Stimulated activated CD4-positive, alpha-beta T cell treated with anti-CD3 and anti-CD28 coated beads, TNF-alpha, amount 100 ng/mL, for 48 hours (primary cell): Measurements from ENCODE around the gene GGA1.
A peak's percentile ranks its signal among the peaks of the same experiment; 100 is the strongest.

Experiments
- DNase-seq, 3 donors: peaks; one replicate each; pipeline ENCODE4 v3.0.0-alpha.2; 2020; ENCODE audit warnings: low read depth in 3 of 3

GGA1 gene

GRCh38 chr22:37630839-37631435 lies 22.3 kb downstream of the GGA1 start:
- no peak for DNase-seq

- DNase-seq, result no peak
Measured at GRCh38 chr22:37631448-37632173, 23.0 kb downstream of the GGA1 start.

GRCh38 chr22:37632174-37633088 lies 23.8 kb downstream of the GGA1 start:
- no peak for DNase-seq

GRCh38 chr22:37633089-37633624 lies 24.5 kb downstream of the GGA1 start:
- DNase-seq, result no peak

- DNase-seq, result peak in 2 of 3 donors; percentile 28 to 60
Measured at GRCh38 chr22:37633625-37634416, 25.2 kb downstream of the GGA1 start.

- no peak for DNase-seq
Measured at GRCh38 chr22:37634417-37634924, 25.8 kb downstream of the GGA1 start.

GRCh38 chr22:37635157-37635556 lies 26.5 kb downstream of the GGA1 start:
- no peak for DNase-seq

- DNase-seq, result no peak
Measured at GRCh38 chr22:37636186-37636948, 27.7 kb downstream of the GGA1 start.

GRCh38 chr22:37636949-37637273 lies 28.3 kb downstream of the GGA1 start:
- DNase-seq, result no peak

- no peak for DNase-seq
Measured at GRCh38 chr22:37638391-37639069, 29.9 kb downstream of the GGA1 start.

GRCh38 chr22:37639070-37639760 lies 30.6 kb downstream of the GGA1 start, which contains the start of gene SH3BP1:
Gene SH3BP1 (plus strand): TSS chr22:37639669. CDS start chr22:37639788, 119 bp downstream.
- no peak for DNase-seq

GRCh38 chr22:37639771-37640590 lies 31.3 kb downstream of the GGA1 start:
- DNase-seq, result no peak

- DNase-seq, result no peak
Measured at GRCh38 chr22:37640591-37641560, 32.2 kb downstream of the GGA1 start.

- DNase-seq, result no peak
Measured at GRCh38 chr22:37641561-37641949, 32.9 kb downstream of the GGA1 start.

GRCh38 chr22:37643225-37643847 lies 34.7 kb downstream of the GGA1 start:
- DNase-seq, result peak; percentile 73 to 83 (median 83)

- DNase-seq, result no peak
Measured at GRCh38 chr22:37647317-37647716, 38.7 kb downstream of the GGA1 start.

- no peak for DNase-seq
Measured at GRCh38 chr22:37647928-37648327, 39.3 kb downstream of the GGA1 start.
